Gastroesophageal sphincter (tissue), 4 donors: ENCODE results near the gene PRR36. TPM values are rescaled to one million over a fixed set of nuclear protein-coding genes. Genes with fewer than 3 reads are reported as not detected.
A peak's percentile ranks its signal among the peaks of the same experiment; 100 is the strongest.

Source experiments
- ATAC-seq: fragments of 150-250 bp; one replicate; pipeline ENCODE4 v1.9.1; 2016; ENCODE audit warnings: mild to moderate bottlenecking, moderate library complexity
- H3K27ac ChIP-seq, 4 donors: fragments of 200-600 bp; sonication (generic) in 3 of 4; 1 replicate in 3 of 4; 2 replicates in 1 of 4; pipeline ENCODE4 v1.5.1; 2016 to 2019
- H3K27me3 ChIP-seq: fragments of 200-600 bp; sonication (generic); one replicate; pipeline ENCODE4 v1.5.1; 2019
- H3K36me3 ChIP-seq, 2 donors: fragments of 200-600 bp; sonication (generic); one replicate each; pipeline ENCODE4 v1.5.1; 2019; ENCODE audit warnings: control low read depth in 1 of 2
- H3K4me1 ChIP-seq, 3 donors: fragments of 200-600 bp; sonication (generic); 1 replicate in 2 of 3; 2 replicates in 1 of 3; pipeline ENCODE4 v1.5.1; 2016 to 2019; ENCODE audit warnings: control low read depth in 2 of 3
- H3K4me3 ChIP-seq, 2 donors: fragments of 200-600 bp; sonication (generic); one replicate each; pipeline ENCODE4 v1.5.1; 2019; ENCODE audit warnings: mild to moderate bottlenecking in 1 of 2, moderate library complexity in 1 of 2
- H3K9me3 ChIP-seq, 3 donors: fragments of 200-600 bp; sonication (generic); one replicate each; pipeline ENCODE4 v1.5.1; 2017 to 2019; ENCODE audit warnings: control low read depth in 2 of 3
- CTCF ChIP-seq, 4 experiments: fragments of 200-600 bp in 2 of 4; fragments of 450-650 bp in 2 of 4; sonication (generic) in 1 of 4; IDR thresholded peaks; one replicate each; pipeline ENCODE4 v1.5.1; 2017 to 2019; ENCODE audit warnings: antibody characterized with exemption in 4 of 4, mild to moderate bottlenecking in 2 of 4, moderate library complexity in 2 of 4
- EP300 ChIP-seq: sonication (generic); formaldehyde crosslinking; IDR thresholded peaks from one replicate; pipeline ENCODE4 v1.6.1; 2017; ENCODE audit warnings: antibody characterized with exemption, mild to moderate bottlenecking
- POLR2A ChIP-seq, 2 donors: fragments of 450-650 bp; IDR thresholded peaks; one replicate each; pipeline ENCODE4 v1.6.1; 2017; ENCODE audit warnings: antibody characterized with exemption in 2 of 2, mild to moderate bottlenecking in 2 of 2, moderate library complexity in 1 of 2
- POLR2AphosphoS5 ChIP-seq: sonication (generic); formaldehyde crosslinking; IDR thresholded peaks from one replicate; pipeline ENCODE4 v1.6.1; 2017; ENCODE audit warnings: antibody characterized with exemption
- WGBS, 2 donors: methylation state at CpG; one replicate each; pipeline ENCODE4 v1.1.5; 2018; ENCODE audit warnings: low coverage in 1 of 2; 5-methylcytosine and 5-hydroxymethylcytosine counted together
- total RNA-seq, 4 donors: library from RNA; depleted of rRNA; stranded (reverse); fragments of >200 nt; gene quantifications; one replicate each; pipeline ENCODE4 v1.1.0, GENCODE V29; 2016

Gene PRR36
- total RNA-seq, 4 donors from 2014 or later, result not detected

- WGBS, 2 donors, result 81 to 92% methylated on average over 2 to 5 of the region's 14 CpGs
- Histone ChIP-seq H3K36me3 (peaks cover 0 to 79% of the 10 kb centered on the region in 2 donors), H3K9me3 (no peaks in the 10 kb centered on the region), H3K27ac (no peak overlapping the region), H3K27me3 (no peaks in the 10 kb centered on the region), H3K4me1 (peaks cover 4 to 52% (median 26%) of the 10 kb centered on the region in 3 donors), H3K4me3 (no peak overlapping the region)
- TF ChIP-seq POLR2A (IDR thresholded peaks at IDR 0.05), result no peak
- no peak for TF ChIP-seq POLR2AphosphoS5
- TF ChIP-seq EP300, result no peak
- no peak for TF ChIP-seq CTCF (IDR thresholded peaks at IDR 0.05)
- ATAC-seq, result no peak
Measured at GRCh38 chr19:7908078-7908699, 34.0 kb upstream of the PRR36 start.

GRCh38 chr19:7907544-7907943 lies 33.4 kb upstream of the PRR36 start:
- H3K9me3 ChIP-seq, result no peaks in the 10 kb centered on the region
- ATAC-seq, result no peak
- no peak overlapping the region for H3K4me3 ChIP-seq
- no peaks in the 10 kb centered on the region for H3K27me3 ChIP-seq
- WGBS, 2 donors, result 100% methylated on average over 1 of the region's 11 CpGs; no CpG with 5 or more reads in 1 of the 2 donors
- TF ChIP-seq POLR2AphosphoS5, result no peak
- peaks cover 4 to 58% (median 30%) of the 10 kb centered on the region in 3 donors for H3K4me1 ChIP-seq
- no peak overlapping the region for H3K27ac ChIP-seq
- H3K36me3 ChIP-seq, result peaks cover 0 to 73% of the 10 kb centered on the region in 2 donors

- Histone ChIP-seq H3K9me3 (no peaks in the 10 kb centered on the region), H3K27ac (no peak overlapping the region), H3K4me3 (no peak overlapping the region), H3K36me3 (peaks cover 0 to 69% of the 10 kb centered on the region in 2 donors), H3K4me1 (peaks cover 4 to 61% (median 32%) of the 10 kb centered on the region in 3 donors), H3K27me3 (no peaks in the 10 kb centered on the region)
- ATAC-seq, result no peak
- TF ChIP-seq EP300 (no peak), CTCF (IDR thresholded peaks at IDR 0.05) (no peak), POLR2AphosphoS5 (no peak), POLR2A (IDR thresholded peaks at IDR 0.05) (no peak)
- 86 to 92% methylated on average over 9 to 19 of the region's 19 CpGs for WGBS, 2 donors
Measured at GRCh38 chr19:7907122-7907521, 32.9 kb upstream of the PRR36 start.

GRCh38 chr19:7905859-7906258 lies 31.7 kb upstream of the PRR36 start:
- Histone ChIP-seq H3K27me3 (no peaks in the 10 kb centered on the region), H3K4me3 (no peak overlapping the region), H3K9me3 (no peaks in the 10 kb centered on the region), H3K4me1 (peaks cover 4 to 61% (median 32%) of the 10 kb centered on the region in 3 donors), H3K36me3 (peaks cover 0 to 56% of the 10 kb centered on the region in 2 donors), H3K27ac (no peak overlapping the region)
- WGBS, 2 donors, result 84% methylated on average over 6 of the region's 10 CpGs; no CpG with 5 or more reads in 1 of the 2 donors
- ATAC-seq, result no peak
- TF ChIP-seq POLR2AphosphoS5 (no peak), EP300 (no peak), POLR2A (IDR thresholded peaks at IDR 0.05) (no peak), CTCF (IDR thresholded peaks at IDR 0.05) (no peak)

GRCh38 chr19:7905268-7905667 lies 31.1 kb upstream of the PRR36 start:
- no peak for TF ChIP-seq CTCF (IDR thresholded peaks at IDR 0.05)
- no peak for TF ChIP-seq POLR2AphosphoS5
- no peak for TF ChIP-seq POLR2A (IDR thresholded peaks at IDR 0.05)
- TF ChIP-seq EP300, result no peak
- Histone ChIP-seq H3K4me1 (peaks cover 4 to 61% (median 32%) of the 10 kb centered on the region in 3 donors), H3K4me3 (peak overlapping the region in 1 of 2 donors; percentile 95), H3K27ac (no peak overlapping the region), H3K9me3 (no peaks in the 10 kb centered on the region), H3K36me3 (peaks cover 0 to 50% of the 10 kb centered on the region in 2 donors), H3K27me3 (peaks cover 3% of the 10 kb centered on the region)
- 49 to 58% methylated on average over 2 to 4 of the region's 10 CpGs for WGBS, 2 donors
- ATAC-seq, result no peak
